Nephron progenitor cell (in vitro differentiated cells): ENCODE results near the gene CCL16.
A peak's percentile ranks its signal among the peaks of the same experiment; 100 is the strongest.

Source experiments
- DNase-seq: peaks from one replicate; pipeline ENCODE4 v3.0.0; 2021
- H3K27ac Mint-ChIP-seq: 2 replicates; pipeline ENCODE4 v1.8.0; 2021; ENCODE audit warnings: mild to moderate bottlenecking, moderate library complexity, mixed read lengths
- H3K27me3 Mint-ChIP-seq: 2 replicates; pipeline ENCODE4 v1.8.0; 2021; ENCODE audit warnings: mild to moderate bottlenecking, low read depth, mixed read lengths; ENCODE audit not compliant: poor library complexity
- H3K36me3 Mint-ChIP-seq: 2 replicates; pipeline ENCODE4 v1.8.0; 2021; ENCODE audit warnings: low read depth, mixed read lengths
- H3K4me1 Mint-ChIP-seq: 2 replicates; pipeline ENCODE4 v1.8.0; 2021; ENCODE audit warnings: mixed read lengths
- H3K4me3 Mint-ChIP-seq: 2 replicates; pipeline ENCODE4 v1.8.0; 2021; ENCODE audit warnings: mild to moderate bottlenecking, moderate library complexity, mixed read lengths
- H3K9me3 Mint-ChIP-seq: 2 replicates; pipeline ENCODE4 v1.8.0; 2021; ENCODE audit warnings: mild to moderate bottlenecking, moderate library complexity, mixed read lengths
- CTCF ChIP-seq: fragments of 200-600 bp; sonication (generic); IDR thresholded peaks from 2 replicates; pipeline ENCODE4 v1.5.0; 2021; ENCODE audit warnings: antibody characterized with exemption

CCL16 gene

GRCh38 chr17:36002631-36003030 lies 21.3 kb upstream of the CCL16 start:
- Mint-ChIP-seq H3K27ac (no peak overlapping the region), H3K36me3 (no peaks in the 10 kb centered on the region), H3K4me1 (peaks cover 24% of the 10 kb centered on the region), H3K27me3 (peaks cover 9% of the 10 kb centered on the region), H3K4me3 (no peak overlapping the region), H3K9me3 (peaks cover 2% of the 10 kb centered on the region)
- DNase-seq: no peak
- no peak for TF ChIP-seq CTCF

DNA sequence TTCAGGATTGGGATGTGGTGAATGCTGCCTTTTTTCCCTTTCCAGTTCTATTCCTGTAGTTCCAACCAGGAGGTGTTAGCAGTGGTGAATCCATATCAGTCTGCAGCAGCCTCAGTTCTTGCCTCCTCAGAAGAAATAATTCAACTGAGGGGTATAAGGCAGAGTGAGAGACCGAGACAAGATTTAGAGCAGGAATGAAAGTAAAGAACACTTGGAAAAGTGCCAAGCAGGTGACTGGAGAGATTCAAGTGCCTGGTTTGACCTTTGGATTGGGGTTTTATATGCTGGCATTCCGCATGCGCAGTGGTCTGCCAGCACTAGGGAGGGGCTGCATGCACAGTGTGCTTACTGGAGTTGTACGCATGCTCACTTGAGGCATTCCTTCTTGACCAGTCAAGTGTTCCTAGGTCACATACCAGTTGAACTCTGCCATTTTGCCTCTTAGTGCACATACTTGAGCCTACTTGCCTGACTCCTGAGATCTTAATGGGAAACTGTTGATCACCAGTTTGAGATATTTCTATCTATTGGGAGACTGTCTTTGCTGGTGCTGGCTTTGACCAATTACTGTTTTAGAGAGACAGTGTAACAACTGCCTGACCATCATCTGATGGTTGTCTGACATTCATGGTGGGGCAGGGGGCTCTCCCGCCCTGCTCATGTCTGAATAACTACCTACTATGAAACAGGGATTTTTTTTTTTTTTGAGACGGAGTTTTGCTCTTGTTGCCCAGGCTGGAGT lies 20.7 kb upstream of the CCL16 start:
- Mint-ChIP-seq H3K9me3 (no peaks in the 10 kb centered on the region), H3K4me3 (no peak overlapping the region), H3K4me1 (peaks cover 24% of the 10 kb centered on the region), H3K27me3 (peaks cover 14% of the 10 kb centered on the region), H3K27ac (no peak overlapping the region), H3K36me3 (no peaks in the 10 kb centered on the region)
- no peak for DNase-seq
- TF ChIP-seq CTCF: no peak

- peaks cover 22% of the 10 kb centered on the region for H3K27me3 Mint-ChIP-seq
- TF ChIP-seq CTCF: no peak
- H3K36me3 Mint-ChIP-seq: no peaks in the 10 kb centered on the region
- no peak for DNase-seq
- H3K27ac Mint-ChIP-seq: peak within 1 kb of the TSS; percentile 57
- no peaks in the 10 kb centered on the region for H3K9me3 Mint-ChIP-seq
- peaks cover 24% of the 10 kb centered on the region for H3K4me1 Mint-ChIP-seq
- H3K4me3 Mint-ChIP-seq: no peak within 1 kb of the TSS
Measured at GRCh38 chr17:36001110-36001771, 19.9 kb upstream of the CCL16 start, which contains the start of gene CCL15. Gene CCL15 (minus strand): TSS chr17:36001553. CDS start chr17:36001492, 61 bp downstream.

- H3K27ac Mint-ChIP-seq: no peak overlapping the region
- peaks cover 24% of the 10 kb centered on the region for H3K4me1 Mint-ChIP-seq
- H3K4me3 Mint-ChIP-seq: no peak overlapping the region
Measured at GRCh38 chr17:36000732-36001109, 19.4 kb upstream of the CCL16 start.

GRCh38 chr17:35998756-35999155 lies 17.5 kb upstream of the CCL16 start:
- Mint-ChIP-seq H3K36me3 (no peaks in the 10 kb centered on the region), H3K27me3 (peaks cover 32% of the 10 kb centered on the region), H3K9me3 (peaks cover 13% of the 10 kb centered on the region), H3K27ac (no peak overlapping the region), H3K4me3 (no peak overlapping the region), H3K4me1 (peaks cover 13% of the 10 kb centered on the region)
- no peak for DNase-seq
- TF ChIP-seq CTCF: no peak

More at GRCh38 chr17:36000732-36001109, 19.4 kb upstream of the CCL16 start:
- peaks cover 26% of the 10 kb centered on the region for H3K27me3 Mint-ChIP-seq
- no peak for DNase-seq
- H3K9me3 Mint-ChIP-seq: no peaks in the 10 kb centered on the region
- no peaks in the 10 kb centered on the region for H3K36me3 Mint-ChIP-seq
- no peak for TF ChIP-seq CTCF
